GM12872 (cell line): ENCODE data around the gene DDIT4.

Experiments
- CTCF ChIP-seq: IDR thresholded peaks from 3 replicates; pipeline ENCODE4 v1.5.1; 2011; ENCODE audit warnings: low read depth, mild to moderate bottlenecking, low read length, moderate library complexity; ENCODE audit not compliant: insufficient read depth

Gene DDIT4

GRCh38 chr10:72274730-72275350 is 1.1 kb downstream of the DDIT4 start:
- peak; percentile 82 for TF ChIP-seq CTCF

GRCh38 chr10:72275351-72276012 is 1.8 kb downstream of the DDIT4 start:
- TF ChIP-seq CTCF = no peak

GRCh38 chr10:72276013-72276387 is 2.3 kb downstream of the DDIT4 start:
- no peak for TF ChIP-seq CTCF

GRCh38 chr10:72276421-72277339 is 3.0 kb downstream of the DDIT4 start:
- TF ChIP-seq CTCF = no peak

GRCh38 chr10:72277340-72277995 is 3.7 kb downstream of the DDIT4 start:
- TF ChIP-seq CTCF = no peak

GRCh38 chr10:72277996-72278667 is 4.4 kb downstream of the DDIT4 start:
- TF ChIP-seq CTCF = no peak
